A549 (cell line): ENCODE results near the gene TGFBRAP1. TPM values are rescaled to one million over a fixed set of nuclear protein-coding genes. Genes with fewer than 3 reads are reported as not detected.

Experiments
- ATAC-seq, 2 experiments: fragments of 200-7000 bp in 1 of 2; fragments of >200 bp in 1 of 2; cut with Nextera tagmentation in 1 of 2; cut with Tn5 transposase in 1 of 2; 3 replicates each; pipeline versions ENCODE4 v1.8.0 to v1.9.1; 2018 to 2020; ENCODE audit warnings: mild to moderate bottlenecking in 1 of 2, moderate library complexity in 1 of 2
- CTCF ChIA-PET: fragments of 300-600 bp; sonication (Branson Sonifier 250); formaldehyde crosslinking; extraction: SDS; loops from one replicate; lab custom pipeline; 2021; ENCODE audit warnings: antibody characterized with exemption, inconsistent platforms; lab: Yijun Ruan, JAX
- POLR2A ChIA-PET: fragments of 350-600 bp; formaldehyde crosslinking; extraction: SDS; loops from one replicate; lab custom pipeline; 2021; ENCODE audit warnings: antibody characterized with exemption, inconsistent platforms; lab: Yijun Ruan, JAX
- DNase-seq, 2 experiments: peaks; one replicate each; pipeline versions ENCODE4 v3.0.0 to v3.0.0-alpha.2; 2011 to 2016; ENCODE audit warnings: low read depth in 1 of 2, low spot score in 1 of 2
- FAIRE-seq: peaks from 2 replicates; lab custom pipeline; 2011; peaks lifted over from hg19 to GRCh38; lab: Jason Lieb, UNC
- H3K27ac ChIP-seq, 2 experiments: fragments of >200 bp; sonication (Bioruptor Twin); formaldehyde crosslinking; 3 replicates each; pipeline ENCODE4 v1.5.1; 2016 to 2017
- H3K4me1 ChIP-seq: fragments of >200 bp; sonication (Bioruptor Twin); formaldehyde crosslinking; 3 replicates; pipeline ENCODE4 v1.6.1; 2016
- H3K4me2 ChIP-seq: fragments of >200 bp; sonication (Bioruptor Twin); formaldehyde crosslinking; 3 replicates; pipeline ENCODE4 v1.6.1; 2016
- H3K4me3 ChIP-seq: fragments of >200 bp; sonication (Bioruptor Twin); formaldehyde crosslinking; 3 replicates; pipeline ENCODE4 v1.5.1; 2016
- H3K9me3 ChIP-seq: fragments of >200 bp; sonication (Bioruptor Twin); formaldehyde crosslinking; 3 replicates; pipeline ENCODE4 v1.6.1; 2016
- CBX2 ChIP-seq: fragments of 200-600 bp; sonication (generic); IDR thresholded peaks from 2 replicates; pipeline ENCODE4 v1.6.1; 2016; ENCODE audit warnings: low read depth, mild to moderate bottlenecking, borderline replicate concordance
- CBX8 ChIP-seq: fragments of 200-600 bp; sonication (generic); IDR thresholded peaks from 2 replicates; pipeline ENCODE4 v1.6.1; 2016
- CHD4 ChIP-seq: fragments of 200-600 bp; sonication (generic); IDR thresholded peaks from 2 replicates; pipeline ENCODE4 v1.6.1; 2016; ENCODE audit warnings: antibody characterized with exemption, mild to moderate bottlenecking, borderline replicate concordance
- EHMT2 ChIP-seq: fragments of 200-600 bp; sonication (generic); IDR thresholded peaks from 2 replicates; pipeline ENCODE4 v1.6.1; 2016; ENCODE audit warnings: antibody characterized with exemption, low read depth, mild to moderate bottlenecking, moderate library complexity
- FOSB ChIP-seq: fragments of 250-450 bp; sonication (Bioruptor Pico); IDR thresholded peaks from 2 replicates; pipeline ENCODE4 v1.5.0; 2020; ENCODE audit warnings: mild to moderate bottlenecking, moderate library complexity
- FOSL2 ChIP-seq, 2 experiments: fragments of 450-650 bp in 1 of 2; fragments of >200 bp in 1 of 2; sonication (Bioruptor Twin) in 1 of 2; formaldehyde crosslinking; IDR thresholded peaks; 2 replicates each; pipeline versions ENCODE4 v1.5.0 to v1.6.1; 2016 to 2020; ENCODE audit warnings: mild to moderate bottlenecking in 1 of 2, moderate library complexity in 1 of 2
- GATA3 ChIP-seq: IDR thresholded peaks from 2 replicates; pipeline ENCODE4 v1.6.1; 2012; ENCODE audit warnings: borderline replicate concordance
- HDAC2 ChIP-seq: fragments of 200-600 bp; sonication (generic); IDR thresholded peaks from 2 replicates; pipeline ENCODE4 v1.6.1; 2016
- HEYL ChIP-seq: fragments of 250-450 bp; sonication (Bioruptor Pico); IDR thresholded peaks from 2 replicates; pipeline ENCODE4 v1.8.0; 2021; ENCODE audit warnings: mild to moderate bottlenecking, moderate library complexity
- HOXA7 ChIP-seq: fragments of 250-450 bp; sonication (Bioruptor Pico); IDR thresholded peaks from 2 replicates; pipeline ENCODE4 v1.5.0; 2020; ENCODE audit warnings: mild to moderate bottlenecking, moderate library complexity
- HOXB13 ChIP-seq: fragments of 250-450 bp; sonication (Bioruptor Pico); IDR thresholded peaks from 2 replicates; pipeline ENCODE4 v1.5.0; 2020; ENCODE audit warnings: low read depth, mild to moderate bottlenecking, moderate library complexity
- JUN ChIP-seq, 2 experiments: fragments of >200 bp; sonication (Bioruptor Twin); formaldehyde crosslinking; IDR thresholded peaks; 2 replicates in 1 of 2; 3 replicates in 1 of 2; pipeline ENCODE4 v1.6.1; 2016 to 2017
- JUNB ChIP-seq: fragments of >200 bp; sonication (Bioruptor Twin); formaldehyde crosslinking; IDR thresholded peaks from 2 replicates; pipeline ENCODE4 v1.6.1; 2016
- KDM5A ChIP-seq: fragments of 200-600 bp; sonication (generic); IDR thresholded peaks from 2 replicates; pipeline ENCODE4 v1.6.1; 2016; ENCODE audit warnings: antibody characterized with exemption, mild to moderate bottlenecking
- MAZ ChIP-seq: fragments of 150-350 bp; IDR thresholded peaks from 2 replicates; pipeline ENCODE4 v1.6.1; 2014; ENCODE audit warnings: antibody characterized with exemption, low read depth, low read length, borderline replicate concordance
- NPAS2 ChIP-seq: fragments of 250-450 bp; sonication (Bioruptor Pico); IDR thresholded peaks from 2 replicates; pipeline ENCODE4 v1.8.0; 2022; ENCODE audit warnings: mild to moderate bottlenecking, moderate library complexity, borderline replicate concordance
- PBX3 ChIP-seq: IDR thresholded peaks from 2 replicates; pipeline ENCODE4 v1.6.1; 2012
- PHF8 ChIP-seq: fragments of 200-600 bp; sonication (generic); IDR thresholded peaks from 2 replicates; pipeline ENCODE4 v1.6.1; 2016; ENCODE audit warnings: low read depth, mild to moderate bottlenecking, antibody characterized with exemption, moderate library complexity, borderline replicate concordance
- POLR2A ChIP-seq: IDR thresholded peaks from 2 replicates; pipeline ENCODE4 v1.6.1; 2012; ENCODE audit warnings: mild to moderate bottlenecking, low read length
- RAD21 ChIP-seq, 2 experiments: fragments of >200 bp in 1 of 2; sonication (Bioruptor Twin) in 1 of 2; formaldehyde crosslinking in 1 of 2; IDR thresholded peaks in 1 of 2; conservative IDR thresholded peaks in 1 of 2; 2 replicates in 1 of 2; 3 replicates in 1 of 2; pipeline ENCODE4 v1.6.1; 2012 to 2018; ENCODE audit warnings: inconsistent platforms in 1 of 2
- RARB ChIP-seq: fragments of 250-450 bp; sonication (Bioruptor Pico); IDR thresholded peaks from 2 replicates; pipeline ENCODE4 v1.8.0; 2021; ENCODE audit warnings: mild to moderate bottlenecking, moderate library complexity
- RFX5 ChIP-seq: fragments of 450-650 bp; IDR thresholded peaks from 2 replicates; pipeline ENCODE4 v1.7.1; 2014; ENCODE audit warnings: antibody characterized with exemption, mild to moderate bottlenecking, moderate library complexity
- SMC3 ChIP-seq: fragments of >200 bp; sonication (Bioruptor Twin); formaldehyde crosslinking; IDR thresholded peaks from 3 replicates; pipeline ENCODE4 v1.6.1; 2018; ENCODE audit warnings: inconsistent platforms
- USF2 ChIP-seq: fragments of 450-650 bp; IDR thresholded peaks from 2 replicates; pipeline ENCODE4 v1.6.1; 2014; ENCODE audit warnings: antibody characterized with exemption
- ZC3H11A ChIP-seq: fragments of 450-650 bp; IDR thresholded peaks from 2 replicates; pipeline ENCODE4 v1.6.1; 2014; ENCODE audit warnings: antibody characterized with exemption, mild to moderate bottlenecking
- ZNF302 ChIP-seq: fragments of 250-450 bp; sonication (Bioruptor Pico); IDR thresholded peaks from 2 replicates; pipeline ENCODE4 v1.9.0; 2021; ENCODE audit warnings: inconsistent platforms, mild to moderate bottlenecking, moderate library complexity
- ZSCAN20 ChIP-seq: fragments of 250-450 bp; sonication (Bioruptor Pico); IDR thresholded peaks from 2 replicates; pipeline ENCODE4 v1.8.0; 2022; ENCODE audit warnings: mild to moderate bottlenecking, moderate library complexity
- WGBS: methylation state at CpG from one replicate; pipeline ENCODE4 v1.1.6; 2017; ENCODE audit errors: missing lambda C conversion rate; 5-methylcytosine and 5-hydroxymethylcytosine counted together
- polyA plus RNA-seq, 4 experiments: library from polyadenylated mRNA; depleted of rRNA in 3 of 4; stranded (reverse); fragments of >200 nt; fragmentation: RNase III in 1 of 4; extraction: RNeasy Plus Mini Kit Qiagen cat#74134 plus additional on column Dnase treatment in 1 of 4; gene quantifications; 2 replicates in 3 of 4; 3 replicates in 1 of 4; pipeline ENCODE4 v1.2.3, GENCODE V29; 2011 to 2017
- TF ChIP-seq, protein P1 (sequence below): IDR thresholded peaks from 2 replicates; pipeline ENCODE4 v1.6.1; 2012; ENCODE audit warnings: low read depth, borderline replicate concordance
- TF ChIP-seq, protein P2 (sequence below): fragments of 250-450 bp; sonication (Bioruptor Pico); IDR thresholded peaks from 2 replicates; pipeline ENCODE4 v1.5.0; 2020; ENCODE audit warnings: low read depth, mild to moderate bottlenecking, moderate library complexity
- TF ChIP-seq, protein P3 (sequence below): fragments of >200 bp; sonication (Bioruptor Twin); formaldehyde crosslinking; IDR thresholded peaks from 2 replicates; pipeline ENCODE4 v1.6.1; 2016
- TF ChIP-seq, protein P4 (sequence below): fragments of 150-350 bp; IDR thresholded peaks from 2 replicates; pipeline ENCODE4 v1.6.1; 2014; ENCODE audit warnings: low read depth, mild to moderate bottlenecking, low read length

TGFBRAP1 gene
- polyA plus RNA-seq, 2 of the 4 experiments (the other 2 are of a cell fraction) = 9.0 to 13.7 TPM

GRCh38 chr2:105243961-105244360 lies 85.6 kb downstream of the TGFBRAP1 start:
- ATAC-seq = peak in 1 of 2 experiments; percentile 61; a peak in 3 of 6 replicates
- 13% methylated on average over 5 of the region's 5 CpGs for WGBS
- Histone ChIP-seq H3K4me3 (no peak overlapping the region), H3K27ac (no peak overlapping the region), H3K9me3 (no peaks in the 10 kb centered on the region), H3K4me1 (no peaks in the 10 kb centered on the region)
- CTCF ChIA-PET = interaction anchor here (0.6 to 14.7 kb wide), 4 partner anchors 8 to 200 kb away, joined by 3 to 312 read pairs (median 3); no protein-coding TSS in a partner anchor
- TF ChIP-seq, protein P1, sequence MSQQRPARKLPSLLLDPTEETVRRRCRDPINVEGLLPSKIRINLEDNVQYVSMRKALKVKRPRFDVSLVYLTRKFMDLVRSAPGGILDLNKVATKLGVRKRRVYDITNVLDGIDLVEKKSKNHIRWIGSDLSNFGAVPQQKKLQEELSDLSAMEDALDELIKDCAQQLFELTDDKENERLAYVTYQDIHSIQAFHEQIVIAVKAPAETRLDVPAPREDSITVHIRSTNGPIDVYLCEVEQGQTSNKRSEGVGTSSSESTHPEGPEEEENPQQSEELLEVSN = no peak
- TF ChIP-seq, protein P2, sequence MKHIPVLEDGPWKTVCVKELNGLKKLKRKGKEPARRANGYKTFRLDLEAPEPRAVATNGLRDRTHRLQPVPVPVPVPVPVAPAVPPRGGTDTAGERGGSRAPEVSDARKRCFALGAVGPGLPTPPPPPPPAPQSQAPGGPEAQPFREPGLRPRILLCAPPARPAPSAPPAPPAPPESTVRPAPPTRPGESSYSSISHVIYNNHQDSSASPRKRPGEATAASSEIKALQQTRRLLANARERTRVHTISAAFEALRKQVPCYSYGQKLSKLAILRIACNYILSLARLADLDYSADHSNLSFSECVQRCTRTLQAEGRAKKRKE (CRISPR knock-in tag) = no peak
- no peak for TF ChIP-seq HOXB13 (CRISPR knock-in tag)
- TF ChIP-seq ZC3H11A = no peak
- TF ChIP-seq POLR2A = no peak
- no peak for TF ChIP-seq HDAC2
- no peak for TF ChIP-seq FOSB (CRISPR knock-in tag)
- TF ChIP-seq, protein P3, sequence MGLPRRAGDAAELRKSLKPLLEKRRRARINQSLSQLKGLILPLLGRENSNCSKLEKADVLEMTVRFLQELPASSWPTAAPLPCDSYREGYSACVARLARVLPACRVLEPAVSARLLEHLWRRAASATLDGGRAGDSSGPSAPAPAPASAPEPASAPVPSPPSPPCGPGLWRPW = no peak
- TF ChIP-seq, all 56 proteins: peak for 0
- no peak for DNase-seq
- H3K4me2 ChIP-seq = no peak overlapping the region
- POLR2A ChIA-PET = no interaction called here
- FAIRE-seq = no peak

- WGBS = 83% methylated on average over 46 of the region's 50 CpGs
- FAIRE-seq = no peak
- ChIA-PET CTCF (interaction anchor here (0.9 to 14.7 kb wide), 3 partner anchors 9 to 129 kb away, joined by 3 to 312 read pairs (median 5); no protein-coding TSS in a partner anchor), POLR2A (no interaction called here)
- DNase-seq = no peak
- no peak overlapping the region for H3K27ac ChIP-seq
- no peaks in the 10 kb centered on the region for H3K9me3 ChIP-seq
- H3K4me2 ChIP-seq = no peak overlapping the region
- H3K4me3 ChIP-seq = no peak overlapping the region
- no peak for TF ChIP-seq RFX5
- no peak for TF ChIP-seq NPAS2 (CRISPR knock-in tag)
- TF ChIP-seq FOSL2 (IDR thresholded peaks at IDR 0.05) = no peak
- no peak for TF ChIP-seq FOSL2 (CRISPR knock-in tag; IDR thresholded peaks at IDR 0.05)
- TF ChIP-seq JUNB = no peak
- TF ChIP-seq ZNF302 (CRISPR knock-in tag) = no peak
- no peak for TF ChIP-seq KDM5A
- no peak for TF ChIP-seq EHMT2
- TF ChIP-seq MAZ = no peak
- TF ChIP-seq JUN (IDR thresholded peaks at IDR 0.05) = no peak
- TF ChIP-seq PHF8 = no peak
- no peak for TF ChIP-seq HOXA7 (CRISPR knock-in tag)
- TF ChIP-seq CHD4 = no peak
- TF ChIP-seq CBX8 = no peak
- no peak for ATAC-seq
- H3K4me1 ChIP-seq = no peaks in the 10 kb centered on the region
Measured at GRCh38 chr2:105242286-105242993, 87.1 kb downstream of the TGFBRAP1 start.

GRCh38 chr2:105241443-105241842 lies 88.1 kb downstream of the TGFBRAP1 start, which contains the start of gene GPR45:
TSS of gene GPR45 (plus strand) at chr2:105241743. CDS start at chr2:105241859, 116 bp downstream.
- no peak within 1 kb of the TSS for H3K27ac ChIP-seq
- no peak within 1 kb of the TSS for H3K4me2 ChIP-seq
- ATAC-seq = no peak
- no peak within 1 kb of the TSS for H3K4me3 ChIP-seq
- WGBS = 65% methylated on average over 10 of the region's 10 CpGs
- H3K4me1 ChIP-seq = no peaks in the 10 kb centered on the region
- ChIA-PET POLR2A (no interaction called here), CTCF (interaction anchor here (1.7 to 14.7 kb wide), 2 partner anchors 8 to 128 kb away, joined by 5 to 312 read pairs; no protein-coding TSS in a partner anchor)
- no peaks in the 10 kb centered on the region for H3K9me3 ChIP-seq
- no peak for DNase-seq
- no peak for FAIRE-seq
- no peak for TF ChIP-seq SMC3
- no peak for TF ChIP-seq PBX3
- no peak for TF ChIP-seq RAD21 (conservative IDR thresholded peaks at IDR 0.05 in 1 of 2, IDR thresholded peaks at IDR 0.05 in 1 of 2)
- TF ChIP-seq HEYL = no peak
- TF ChIP-seq GATA3 = no peak
- TF ChIP-seq, protein P4, sequence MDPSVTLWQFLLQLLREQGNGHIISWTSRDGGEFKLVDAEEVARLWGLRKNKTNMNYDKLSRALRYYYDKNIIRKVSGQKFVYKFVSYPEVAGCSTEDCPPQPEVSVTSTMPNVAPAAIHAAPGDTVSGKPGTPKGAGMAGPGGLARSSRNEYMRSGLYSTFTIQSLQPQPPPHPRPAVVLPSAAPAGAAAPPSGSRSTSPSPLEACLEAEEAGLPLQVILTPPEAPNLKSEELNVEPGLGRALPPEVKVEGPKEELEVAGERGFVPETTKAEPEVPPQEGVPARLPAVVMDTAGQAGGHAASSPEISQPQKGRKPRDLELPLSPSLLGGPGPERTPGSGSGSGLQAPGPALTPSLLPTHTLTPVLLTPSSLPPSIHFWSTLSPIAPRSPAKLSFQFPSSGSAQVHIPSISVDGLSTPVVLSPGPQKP = no peak
- no peak for TF ChIP-seq ZSCAN20
- no peak for TF ChIP-seq USF2
- no peak for TF ChIP-seq CBX2
- no peak for TF ChIP-seq PHF8
- no peak for TF ChIP-seq RARB (CRISPR knock-in tag)
